Activated T-helper 17 cell treated with anti-CD3 and anti-CD28 coated beads, Interleukin-2, amount 50 U/mL, for 72 hours (primary cell): Measurements from ENCODE around the gene MAG. TPM values are rescaled to one million over a fixed set of nuclear protein-coding genes. Genes with fewer than 3 reads are reported as not detected.

Experiments
- ATAC-seq: fragments of 150-1000 bp; cut with Tn5 transposase; replicated peaks from 2 replicates; pipeline ENCODE4 v1.10.0; 2021; ENCODE audit warnings: mild to moderate bottlenecking, moderate library complexity
- H3K27ac Mint-ChIP-seq: one replicate; pipeline ENCODE4 v1.8.0; 2022; ENCODE audit warnings: mixed read lengths
- H3K27me3 Mint-ChIP-seq: one replicate; pipeline ENCODE4 v1.8.0; 2022; ENCODE audit warnings: mixed read lengths
- H3K36me3 Mint-ChIP-seq: one replicate; pipeline ENCODE4 v1.8.0; 2022; ENCODE audit warnings: low read depth, mild to moderate bottlenecking, mixed read lengths
- H3K4me1 Mint-ChIP-seq: one replicate; pipeline ENCODE4 v1.8.0; 2022; ENCODE audit warnings: mixed read lengths
- H3K4me3 Mint-ChIP-seq: one replicate; pipeline ENCODE4 v1.8.0; 2022; ENCODE audit warnings: mild to moderate bottlenecking, mixed read lengths
- H3K9me3 Mint-ChIP-seq: one replicate; pipeline ENCODE4 v1.8.0; 2022; ENCODE audit warnings: mixed read lengths
- total RNA-seq, 2 donors: library from RNA; stranded (reverse); gene quantifications; one replicate each; pipeline ENCODE4 v1.2.3, GENCODE V29; 2022

MAG gene, protein sequence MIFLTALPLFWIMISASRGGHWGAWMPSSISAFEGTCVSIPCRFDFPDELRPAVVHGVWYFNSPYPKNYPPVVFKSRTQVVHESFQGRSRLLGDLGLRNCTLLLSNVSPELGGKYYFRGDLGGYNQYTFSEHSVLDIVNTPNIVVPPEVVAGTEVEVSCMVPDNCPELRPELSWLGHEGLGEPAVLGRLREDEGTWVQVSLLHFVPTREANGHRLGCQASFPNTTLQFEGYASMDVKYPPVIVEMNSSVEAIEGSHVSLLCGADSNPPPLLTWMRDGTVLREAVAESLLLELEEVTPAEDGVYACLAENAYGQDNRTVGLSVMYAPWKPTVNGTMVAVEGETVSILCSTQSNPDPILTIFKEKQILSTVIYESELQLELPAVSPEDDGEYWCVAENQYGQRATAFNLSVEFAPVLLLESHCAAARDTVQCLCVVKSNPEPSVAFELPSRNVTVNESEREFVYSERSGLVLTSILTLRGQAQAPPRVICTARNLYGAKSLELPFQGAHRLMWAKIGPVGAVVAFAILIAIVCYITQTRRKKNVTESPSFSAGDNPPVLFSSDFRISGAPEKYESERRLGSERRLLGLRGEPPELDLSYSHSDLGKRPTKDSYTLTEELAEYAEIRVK
- under 1 TPM; 0.24 to 0.50 TPM for total RNA-seq

DNA sequence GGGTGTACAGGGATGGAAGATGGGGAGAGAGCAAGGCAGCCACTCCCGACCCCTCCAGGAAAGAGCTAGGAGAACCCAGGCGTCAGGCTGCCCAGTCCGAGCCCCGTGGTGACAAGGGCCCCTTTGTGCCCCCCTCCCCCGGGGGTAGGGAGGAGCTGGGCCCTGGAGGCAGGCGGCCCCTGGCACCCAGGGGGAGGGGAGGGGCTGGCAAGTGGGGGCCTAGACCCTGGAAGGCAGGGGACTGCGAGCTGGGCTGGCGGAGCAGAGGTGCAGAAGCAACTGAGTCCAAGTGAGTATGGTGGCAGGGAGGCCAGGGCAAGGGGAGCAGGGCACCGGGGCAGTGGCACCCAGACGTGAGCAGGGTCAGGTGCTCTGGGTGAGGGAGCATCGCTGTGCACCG is at the start of gene MAG:
Gene MAG, plus strand, starts transcription at position 246 of the 400 bp plus-strand sequence. CDS start 3,248 bp downstream, outside the sequence.
- H3K27ac Mint-ChIP-seq: no peak within 1 kb of the TSS
- no peaks in the 10 kb centered on the region for H3K9me3 Mint-ChIP-seq

DNA sequence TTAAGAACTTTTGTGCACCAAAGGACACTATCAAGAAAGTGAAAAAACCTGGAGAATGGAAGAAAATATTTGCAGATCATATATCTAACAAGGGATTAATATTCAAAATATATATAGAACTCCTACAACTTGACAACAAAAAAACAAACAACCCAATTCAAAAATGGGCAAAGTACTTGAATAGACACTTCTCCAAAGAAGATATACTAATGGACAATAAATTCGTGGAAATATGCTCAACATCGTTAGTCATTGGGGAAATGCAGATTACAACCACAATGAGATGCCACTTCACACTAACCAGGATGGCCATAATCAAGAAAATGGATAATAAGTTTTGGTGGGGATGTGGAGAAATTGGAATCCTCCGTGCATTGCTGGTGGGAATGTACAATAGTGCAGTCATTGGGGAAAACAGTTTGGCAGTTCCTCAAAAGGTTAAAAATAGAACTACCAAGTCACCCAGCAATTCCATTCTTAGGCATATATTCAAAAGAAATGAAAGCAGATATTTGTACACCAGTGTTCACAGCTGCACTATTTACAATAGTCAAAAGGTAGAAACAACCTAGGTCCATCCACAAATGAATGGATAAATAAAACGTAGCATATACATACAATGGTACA is 45.4 kb upstream of the MAG start:
- Mint-ChIP-seq H3K27ac (peak overlapping the region; percentile 78), H3K9me3 (no peaks in the 10 kb centered on the region)

More for the DNA sequence above, at the start of gene MAG:
- no peaks in the 10 kb centered on the region for H3K4me1 Mint-ChIP-seq
- no peaks in the 10 kb centered on the region for H3K27me3 Mint-ChIP-seq
- no peak within 1 kb of the TSS for H3K4me3 Mint-ChIP-seq
- H3K36me3 Mint-ChIP-seq: no peaks in the 10 kb centered on the region
- ATAC-seq: no peak

DNA sequence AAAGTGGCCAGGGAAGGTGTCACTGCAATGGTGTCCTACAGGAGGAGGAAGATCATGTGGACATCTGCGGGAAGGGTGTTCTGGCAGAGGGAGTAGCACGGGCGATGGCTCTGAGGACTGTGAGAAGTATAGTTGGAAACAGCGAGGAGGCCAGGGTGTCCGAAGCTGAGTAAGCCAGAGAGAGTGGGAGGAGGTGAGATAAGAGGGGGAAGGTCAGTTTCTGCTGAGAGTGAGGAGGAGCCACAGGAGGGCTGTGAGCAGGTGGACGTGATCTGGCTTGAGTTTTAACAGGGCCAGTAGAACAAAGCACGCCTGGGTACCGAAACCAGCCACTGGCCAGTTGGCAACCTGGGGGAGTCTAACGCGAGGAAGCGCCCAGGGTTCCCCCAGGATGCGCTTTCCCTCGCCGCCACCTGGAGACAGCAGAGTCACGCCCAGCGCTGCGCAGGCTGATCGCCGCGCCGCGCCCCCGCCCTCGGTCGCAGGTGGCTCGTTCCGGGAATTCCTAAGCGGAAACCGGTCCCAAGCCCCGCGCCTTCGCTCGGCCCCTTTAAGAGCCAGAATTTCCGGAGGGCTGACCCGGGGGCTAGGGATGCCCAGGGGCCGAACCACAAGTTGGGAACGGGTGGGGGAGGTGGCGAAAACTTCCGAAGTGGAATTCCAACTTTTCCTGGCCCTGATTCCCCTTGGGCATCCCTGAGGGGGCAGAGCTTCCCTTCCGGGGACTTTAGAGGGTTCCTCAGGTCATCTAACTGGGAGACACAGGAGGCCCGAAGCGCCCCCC is 44.2 kb upstream of the MAG start:
- no peaks in the 10 kb centered on the region for H3K27me3 Mint-ChIP-seq
- H3K9me3 Mint-ChIP-seq: no peaks in the 10 kb centered on the region
- H3K36me3 Mint-ChIP-seq: peaks cover 38% of the 10 kb centered on the region
- H3K4me1 Mint-ChIP-seq: peaks cover 25% of the 10 kb centered on the region
- peak; percentile 73 for ATAC-seq
- H3K4me3 Mint-ChIP-seq: peak overlapping the region; percentile 90
- peak overlapping the region; percentile 78 for H3K27ac Mint-ChIP-seq

More for the DNA sequence above, 45.4 kb upstream of the MAG start:
- peaks cover 28% of the 10 kb centered on the region for H3K36me3 Mint-ChIP-seq
- no peak for ATAC-seq
- H3K4me1 Mint-ChIP-seq: peaks cover 25% of the 10 kb centered on the region
- peak overlapping the region; percentile 90 for H3K4me3 Mint-ChIP-seq
- H3K27me3 Mint-ChIP-seq: no peaks in the 10 kb centered on the region

DNA sequence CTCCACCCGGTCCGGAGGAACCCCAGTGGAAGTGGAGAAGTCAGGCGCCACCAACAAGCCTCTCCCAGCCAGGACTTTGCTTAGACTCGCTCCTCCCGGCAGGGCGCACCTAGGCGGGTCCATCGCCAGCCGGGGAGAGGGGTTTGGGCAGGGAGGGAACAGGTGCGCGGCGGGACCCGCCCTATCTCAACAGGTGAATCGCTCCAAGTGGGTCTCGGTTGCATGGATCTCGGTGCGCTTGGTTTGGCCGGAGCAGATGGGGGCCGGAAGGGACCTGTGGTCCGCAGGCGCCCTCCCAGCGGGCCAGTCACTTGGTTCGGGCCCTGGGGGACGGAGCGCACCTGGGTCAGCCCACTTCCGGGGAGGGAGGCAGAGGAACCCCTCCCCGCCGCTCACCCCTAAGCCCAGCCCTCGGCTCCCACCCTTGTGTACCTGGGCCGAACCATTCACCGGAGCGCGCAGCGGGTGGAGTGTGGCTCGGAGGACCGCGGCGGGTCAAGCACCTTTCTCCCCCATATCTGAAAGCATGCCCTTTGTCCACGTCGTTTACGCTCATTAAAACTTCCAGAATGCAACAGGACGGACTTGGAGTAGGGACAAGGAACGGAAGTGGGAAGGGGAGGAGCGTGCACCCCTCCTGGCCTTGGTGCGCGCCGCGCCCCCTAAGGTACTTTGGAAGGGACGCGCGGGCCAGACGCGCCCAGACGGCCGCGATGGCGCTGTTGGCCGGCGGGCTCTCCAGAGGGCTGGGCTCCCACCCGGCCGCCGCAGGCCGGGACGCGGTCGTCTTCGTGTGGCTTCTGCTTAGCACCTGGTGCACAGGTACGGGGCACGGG is 43.4 kb upstream of the MAG start, which contains the start of gene LSR:
Gene LSR, plus strand, starts transcription at position 693 of the 836 bp plus-strand sequence. Its CDS starts 21 bp downstream, at position 714.
- peaks cover 25% of the 10 kb centered on the region for H3K4me1 Mint-ChIP-seq
- no peaks in the 10 kb centered on the region for H3K27me3 Mint-ChIP-seq
- peaks cover 45% of the 10 kb centered on the region for H3K36me3 Mint-ChIP-seq
- peak within 1 kb of the TSS; percentile 90 for H3K4me3 Mint-ChIP-seq
- H3K27ac Mint-ChIP-seq: peak within 1 kb of the TSS; percentile 78
- no peaks in the 10 kb centered on the region for H3K9me3 Mint-ChIP-seq
- ATAC-seq: peak; percentile 87

DNA sequence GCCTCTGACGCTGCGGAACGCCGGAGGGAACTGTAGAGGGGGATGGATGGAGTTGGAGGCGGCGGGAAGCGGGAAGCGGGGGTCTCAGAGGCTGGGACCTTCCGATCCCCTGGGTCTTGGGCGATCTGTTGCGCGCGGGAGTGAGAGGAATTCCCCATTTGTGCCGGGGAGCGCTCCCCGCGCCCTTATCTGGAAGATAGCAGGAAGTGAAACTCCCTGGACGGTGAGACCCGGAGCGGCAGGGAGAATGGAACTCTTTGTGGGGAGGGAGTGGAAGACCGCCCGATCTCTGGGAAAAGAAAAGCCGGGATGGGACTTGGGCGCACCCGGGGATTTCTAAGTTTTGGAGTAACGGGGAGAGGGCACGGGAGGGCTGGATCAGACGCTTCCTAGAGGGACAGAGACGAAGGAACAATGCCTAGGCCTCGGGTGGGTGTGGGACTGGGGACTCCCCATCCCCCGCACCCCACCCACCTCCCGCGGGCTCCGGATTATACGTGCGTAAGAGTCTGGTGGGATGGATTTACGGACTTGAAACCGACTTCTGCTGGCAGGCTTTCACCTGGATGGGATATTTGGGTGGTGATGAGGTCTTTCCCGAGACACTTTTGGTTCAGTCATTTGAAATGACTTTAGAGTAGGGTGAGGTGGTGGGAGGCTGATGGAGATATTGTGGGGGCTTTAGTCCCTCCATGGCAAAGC is 42.7 kb upstream of the MAG start:
- Mint-ChIP-seq H3K4me1 (peaks cover 25% of the 10 kb centered on the region), H3K27ac (peak overlapping the region; percentile 78)

DNA sequence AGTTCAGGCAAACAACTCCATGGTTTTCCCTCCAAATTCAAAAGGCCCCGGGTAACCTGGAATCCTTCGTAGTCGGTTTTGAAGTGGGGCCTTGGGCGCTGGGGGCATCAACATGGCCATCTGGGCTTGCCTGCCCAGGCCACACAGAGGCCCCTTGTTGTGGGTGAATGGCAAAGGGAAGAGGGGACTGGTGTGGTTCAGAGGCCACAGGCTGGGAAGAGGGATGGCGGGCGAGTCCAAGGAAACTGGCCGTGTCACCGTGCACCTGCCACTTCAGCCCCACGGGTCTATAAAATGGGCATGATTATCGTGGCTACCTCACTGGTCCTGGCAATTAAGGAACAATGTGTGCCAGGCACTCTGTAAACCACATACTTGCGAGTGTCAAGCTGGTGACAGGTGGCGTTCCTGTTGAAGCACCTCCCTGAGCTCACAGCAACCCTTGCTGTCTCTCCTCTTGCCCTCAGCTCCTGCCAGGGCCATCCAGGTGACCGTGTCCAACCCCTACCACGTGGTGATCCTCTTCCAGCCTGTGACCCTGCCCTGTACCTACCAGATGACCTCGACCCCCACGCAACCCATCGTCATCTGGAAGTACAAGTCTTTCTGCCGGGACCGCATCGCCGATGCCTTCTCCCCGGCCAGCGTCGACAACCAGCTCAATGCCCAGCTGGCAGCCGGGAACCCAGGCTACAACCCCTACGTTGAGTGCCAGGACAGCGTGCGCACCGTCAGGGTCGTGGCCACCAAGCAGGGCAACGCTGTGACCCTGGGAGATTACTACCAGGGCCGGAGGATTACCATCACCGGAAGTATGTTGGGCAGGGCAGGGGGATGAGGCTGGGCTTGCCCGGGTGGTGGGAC is 41.9 kb upstream of the MAG start:
- no peaks in the 10 kb centered on the region for H3K27me3 Mint-ChIP-seq
- peaks cover 55% of the 10 kb centered on the region for H3K36me3 Mint-ChIP-seq
- H3K4me3 Mint-ChIP-seq: peak overlapping the region; percentile 90
- no peak for ATAC-seq
- H3K4me1 Mint-ChIP-seq: peaks cover 27% of the 10 kb centered on the region
- no peaks in the 10 kb centered on the region for H3K9me3 Mint-ChIP-seq
- H3K27ac Mint-ChIP-seq: peak overlapping the region; percentile 78

More for the DNA sequence above, 42.7 kb upstream of the MAG start:
- Mint-ChIP-seq H3K4me3 (peak overlapping the region; percentile 90), H3K36me3 (peaks cover 47% of the 10 kb centered on the region), H3K9me3 (no peaks in the 10 kb centered on the region), H3K27me3 (no peaks in the 10 kb centered on the region)
- no peak for ATAC-seq

DNA sequence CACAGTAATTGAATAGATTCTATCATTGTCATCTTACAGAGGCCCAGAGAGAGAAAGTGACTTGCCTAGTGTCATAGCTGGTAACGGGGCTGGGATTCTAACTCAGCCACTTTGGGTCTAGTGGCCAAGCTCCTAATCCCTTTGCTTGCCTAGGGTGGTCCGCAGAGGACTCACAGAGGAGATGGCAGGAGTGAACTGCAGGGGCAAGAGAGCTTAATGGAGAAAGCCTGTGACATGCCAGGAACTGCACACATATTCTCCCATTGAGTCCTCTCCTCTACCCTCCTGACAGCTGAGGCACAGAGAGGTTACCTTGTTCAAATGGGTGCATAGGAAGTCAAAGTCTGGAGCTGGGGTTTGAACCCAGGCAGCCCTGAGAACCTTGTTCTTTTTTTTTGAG is 40.5 kb upstream of the MAG start:
- H3K9me3 Mint-ChIP-seq: no peaks in the 10 kb centered on the region
- no peak overlapping the region for H3K27ac Mint-ChIP-seq
- no peaks in the 10 kb centered on the region for H3K27me3 Mint-ChIP-seq
- peaks cover 63% of the 10 kb centered on the region for H3K36me3 Mint-ChIP-seq
- peaks cover 32% of the 10 kb centered on the region for H3K4me1 Mint-ChIP-seq
- ATAC-seq: no peak
- H3K4me3 Mint-ChIP-seq: peak overlapping the region; percentile 52

DNA sequence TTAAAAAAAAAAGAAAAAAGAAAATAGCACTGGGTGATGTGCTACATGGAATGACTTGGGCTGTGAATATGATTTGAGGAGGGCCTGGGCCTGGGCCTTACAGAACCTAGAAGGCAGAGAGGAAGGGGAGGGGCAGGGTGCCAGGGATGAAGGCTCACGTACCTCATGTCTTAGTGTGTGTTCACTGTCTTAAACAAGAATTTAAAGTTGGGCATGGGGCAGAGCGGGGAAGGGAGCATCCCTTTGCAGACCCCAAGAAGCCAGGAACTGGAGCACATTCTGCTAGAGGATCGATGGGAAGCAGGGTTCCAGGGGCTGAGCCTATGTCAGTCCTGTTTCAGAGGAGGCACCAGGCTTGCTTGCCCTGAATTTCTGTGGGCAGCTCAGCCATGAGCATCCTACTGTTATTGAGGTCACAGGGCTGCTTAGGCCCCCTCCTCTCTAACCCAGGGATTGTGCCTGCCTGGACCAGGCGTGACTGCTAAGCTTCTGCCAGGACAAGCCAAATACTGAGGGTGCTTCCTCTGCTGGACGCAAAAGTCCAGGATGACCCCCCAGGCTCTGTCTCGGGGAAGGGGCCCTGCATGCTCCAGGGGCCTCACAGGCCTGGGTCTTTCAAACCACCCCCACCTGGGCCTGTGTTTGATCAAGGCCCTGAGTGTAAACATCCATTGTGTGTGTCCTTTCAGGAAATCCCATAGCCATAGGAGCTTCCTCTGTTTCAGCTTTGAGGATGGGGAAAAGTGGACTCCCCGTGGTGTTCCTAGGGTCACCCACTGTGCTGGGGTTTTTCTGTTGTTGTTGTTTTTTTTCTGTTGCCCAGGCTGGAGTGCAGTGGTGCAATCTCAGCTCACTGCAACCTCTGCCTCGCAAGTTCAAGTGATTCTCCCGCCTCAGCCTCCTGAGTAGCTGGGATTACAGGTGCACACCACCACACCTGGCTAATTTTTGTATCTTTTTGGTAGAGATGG is 38.4 kb upstream of the MAG start:
- peaks cover 60% of the 10 kb centered on the region for H3K36me3 Mint-ChIP-seq
- H3K4me1 Mint-ChIP-seq: peaks cover 31% of the 10 kb centered on the region
- H3K9me3 Mint-ChIP-seq: no peaks in the 10 kb centered on the region
- no peak for ATAC-seq
- no peaks in the 10 kb centered on the region for H3K27me3 Mint-ChIP-seq
- peak overlapping the region; percentile 55 for H3K27ac Mint-ChIP-seq
- no peak overlapping the region for H3K4me3 Mint-ChIP-seq

DNA sequence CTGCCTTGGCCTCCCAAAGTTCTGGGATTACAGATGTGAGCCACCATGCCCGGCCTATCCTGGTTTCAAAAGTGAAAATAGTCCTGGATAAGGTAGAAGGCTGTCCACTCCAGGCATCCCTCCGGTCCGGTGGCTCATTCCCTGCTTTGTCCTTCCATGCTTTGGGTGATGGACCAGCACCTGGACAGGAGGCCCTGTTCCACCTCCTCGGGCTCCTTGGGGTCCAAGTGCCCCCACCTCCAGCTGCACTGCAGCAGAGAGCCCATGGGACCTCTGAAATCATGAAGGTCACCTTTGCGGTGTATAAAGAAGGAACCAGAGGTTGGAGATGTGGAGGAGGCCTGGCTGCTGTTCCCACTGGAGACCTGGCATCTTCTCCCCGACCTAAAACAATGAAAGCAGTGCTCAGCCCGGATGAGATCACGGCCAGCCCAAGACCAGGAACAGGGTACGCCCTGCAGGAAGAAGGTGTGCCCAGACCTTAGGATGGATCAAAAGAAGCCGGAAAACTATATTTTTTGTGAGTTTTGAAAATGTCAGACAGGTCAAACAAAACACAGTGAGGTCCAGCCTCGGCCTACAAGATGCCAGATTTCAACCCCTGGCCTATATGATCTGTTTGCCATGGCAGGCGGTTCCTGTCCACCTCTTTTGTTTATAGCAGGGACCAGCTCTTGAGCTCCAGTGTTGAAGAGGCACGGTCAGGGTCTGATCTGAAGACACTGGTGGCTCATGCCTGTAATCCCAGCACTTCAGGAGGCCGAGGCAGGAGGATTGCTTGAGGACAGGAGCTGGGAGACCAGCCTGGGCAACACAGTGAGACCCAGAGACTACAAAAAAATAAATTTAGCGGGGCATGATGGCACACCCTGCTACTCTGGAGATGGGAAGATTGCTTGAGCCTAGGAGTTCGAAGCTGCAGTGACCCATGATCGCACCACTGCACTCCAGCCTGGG is 37.3 kb upstream of the MAG start:
- Mint-ChIP-seq H3K4me3 (no peak overlapping the region), H3K27me3 (no peaks in the 10 kb centered on the region), H3K9me3 (no peaks in the 10 kb centered on the region), H3K4me1 (peaks cover 30% of the 10 kb centered on the region), H3K27ac (peak overlapping the region; percentile 34), H3K36me3 (peaks cover 50% of the 10 kb centered on the region)
- ATAC-seq: no peak

DNA sequence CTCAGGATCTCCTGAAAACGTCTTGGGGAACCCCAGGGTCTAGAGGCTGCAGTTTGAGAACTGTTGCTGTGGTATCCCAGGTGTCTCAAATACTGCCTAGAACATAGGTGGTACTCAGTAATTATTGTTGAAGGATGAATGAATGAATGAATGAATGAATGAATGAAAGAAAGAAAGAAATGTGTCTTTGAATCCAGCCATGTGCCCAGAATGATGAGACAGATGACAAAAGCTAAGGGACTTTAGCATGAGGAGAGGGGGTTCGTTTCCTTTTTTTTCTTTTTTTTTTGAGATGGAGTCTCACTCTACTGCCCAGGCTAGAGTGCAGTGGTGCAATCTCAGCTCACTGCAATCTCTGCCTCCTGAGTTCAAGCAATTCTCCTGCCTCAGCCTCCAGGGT is 35.4 kb upstream of the MAG start:
- H3K4me1 Mint-ChIP-seq: peaks cover 15% of the 10 kb centered on the region
- H3K36me3 Mint-ChIP-seq: peaks cover 46% of the 10 kb centered on the region
- no peaks in the 10 kb centered on the region for H3K27me3 Mint-ChIP-seq
- no peaks in the 10 kb centered on the region for H3K9me3 Mint-ChIP-seq
- no peak overlapping the region for H3K27ac Mint-ChIP-seq
- ATAC-seq: no peak
- H3K4me3 Mint-ChIP-seq: no peak overlapping the region

DNA sequence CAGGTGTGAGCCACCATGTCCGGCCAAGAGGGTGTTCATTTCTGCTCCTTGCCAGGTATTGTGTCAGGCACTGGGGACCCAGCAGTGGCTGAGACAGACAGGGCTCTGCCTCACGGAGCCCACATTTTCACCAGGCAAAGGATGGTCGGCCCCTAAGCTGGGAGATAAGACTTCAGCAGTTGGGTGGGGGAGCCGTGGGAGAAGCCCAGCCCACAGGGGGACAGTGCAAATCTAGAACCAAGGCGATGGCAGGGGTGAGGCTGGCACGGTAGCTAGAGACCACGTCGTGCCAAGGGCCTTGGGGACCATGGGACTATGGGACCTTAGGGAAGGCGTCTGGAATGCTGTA is 34.9 kb upstream of the MAG start:
- ATAC-seq: no peak
- Mint-ChIP-seq H3K9me3 (no peaks in the 10 kb centered on the region), H3K4me3 (no peak overlapping the region), H3K27me3 (no peaks in the 10 kb centered on the region), H3K4me1 (peaks cover 15% of the 10 kb centered on the region), H3K36me3 (peaks cover 42% of the 10 kb centered on the region), H3K27ac (peak overlapping the region; percentile 66)
